GM19025 (cell line): ENCODE data around the gene RBM4.
"Not testable (repeated sequence)": the region's sequence is repeated elsewhere in the genome, so short reads cannot be mapped to it uniquely, and the experiment has no call there.

Experiments
- ATAC-seq: cut with Tn5 transposase; IDR thresholded peaks from one replicate; pipeline ENCODE4 v1.9.1; 2021; ENCODE audit warnings: mild to moderate bottlenecking, low read depth, moderate library complexity; ENCODE audit not compliant: unreplicated experiment

RBM4 gene

DNA sequence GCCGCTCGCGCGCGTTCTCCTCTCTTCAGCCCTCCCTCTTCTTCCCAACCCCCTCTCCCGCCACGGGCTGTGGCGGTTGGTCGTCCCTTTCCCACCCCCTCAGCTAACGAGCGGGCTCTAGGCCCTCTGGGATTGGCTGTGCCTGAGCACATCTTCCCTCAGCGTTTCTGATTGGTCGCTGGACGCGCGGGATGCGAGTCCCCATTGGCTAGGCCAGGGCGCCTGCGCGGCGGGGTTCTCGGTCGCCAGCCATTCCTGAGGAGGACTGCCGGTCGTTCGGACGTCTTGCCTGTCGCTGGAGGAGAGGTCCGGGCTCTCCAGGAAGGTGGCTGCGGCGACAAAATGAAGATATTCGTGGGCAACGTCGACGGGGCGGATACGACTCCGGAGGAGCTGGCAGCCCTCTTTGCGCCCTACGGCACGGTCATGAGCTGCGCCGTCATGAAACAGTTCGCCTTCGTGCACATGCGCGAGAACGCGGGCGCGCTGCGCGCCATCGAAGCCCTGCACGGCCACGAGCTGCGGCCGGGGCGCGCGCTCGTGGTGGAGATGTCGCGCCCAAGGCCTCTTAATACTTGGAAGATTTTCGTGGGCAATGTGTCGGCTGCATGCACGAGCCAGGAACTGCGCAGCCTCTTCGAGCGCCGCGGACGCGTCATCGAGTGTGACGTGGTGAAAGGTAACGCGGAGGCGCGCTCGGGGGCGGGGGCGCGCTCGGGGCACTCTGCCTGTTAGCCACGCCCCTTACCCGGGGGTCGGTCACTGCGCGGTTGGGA, 21.9 kb upstream of the RBM4 start, which contains the start of gene RBM14:
RBM14 (plus strand) TSS at position 252 of the 776 bp plus-strand sequence; CDS start at position 343, 91 bp downstream.
- peak; percentile 93 for ATAC-seq

GRCh38 chr11:66617155-66617834, 21.2 kb upstream of the RBM4 start:
- ATAC-seq, result no peak

DNA sequence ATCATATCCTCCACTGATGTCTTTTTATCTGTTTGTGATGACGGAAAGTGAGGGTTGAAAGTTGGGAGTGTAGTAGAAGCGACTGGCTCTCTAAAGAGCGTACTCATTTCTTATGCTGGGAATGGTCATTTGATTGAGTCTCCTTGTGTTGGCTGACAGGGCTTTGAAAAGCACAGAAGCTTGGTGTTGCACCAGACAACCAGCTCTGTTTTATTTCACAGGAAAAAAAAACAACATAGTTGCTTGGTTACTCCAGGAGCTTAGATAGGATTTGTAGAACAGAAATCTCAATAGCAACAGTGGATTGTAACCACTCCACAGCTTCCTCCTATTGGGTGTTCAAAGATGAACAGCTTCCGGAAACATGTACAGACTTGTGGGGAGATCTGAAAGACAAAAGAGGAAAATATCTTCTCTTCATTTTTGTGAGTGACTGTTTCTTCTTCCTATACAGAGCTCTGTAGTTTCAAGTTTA, 19.4 kb upstream of the RBM4 start:
- ATAC-seq, result no peak

GRCh38 chr11:66624450-66624849, 14.1 kb upstream of the RBM4 start:
- no peak for ATAC-seq

DNA sequence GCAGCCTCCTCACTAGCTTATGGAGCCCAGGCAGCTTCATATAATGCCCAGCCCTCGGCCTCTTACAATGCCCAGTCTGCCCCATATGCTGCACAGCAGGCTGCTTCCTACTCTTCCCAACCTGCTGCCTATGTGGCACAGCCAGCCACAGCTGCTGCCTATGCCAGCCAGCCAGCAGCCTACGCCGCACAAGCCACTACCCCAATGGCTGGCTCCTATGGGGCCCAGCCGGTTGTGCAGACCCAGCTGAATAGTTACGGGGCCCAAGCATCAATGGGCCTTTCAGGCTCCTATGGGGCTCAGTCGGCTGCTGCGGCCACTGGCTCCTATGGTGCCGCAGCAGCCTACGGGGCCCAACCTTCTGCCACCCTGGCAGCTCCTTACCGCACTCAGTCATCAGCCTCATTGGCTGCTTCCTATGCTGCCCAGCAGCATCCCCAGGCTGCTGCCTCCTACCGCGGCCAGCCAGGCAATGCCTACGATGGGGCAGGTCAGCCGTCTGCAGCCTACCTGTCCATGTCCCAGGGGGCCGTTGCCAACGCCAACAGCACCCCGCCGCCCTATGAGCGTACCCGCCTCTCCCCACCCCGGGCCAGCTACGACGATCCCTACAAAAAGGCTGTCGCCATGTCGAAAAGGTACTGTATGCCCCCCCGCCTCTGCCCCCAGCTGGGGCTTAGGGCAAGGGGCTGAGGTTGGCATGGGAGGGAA, 13.3 kb upstream of the RBM4 start:
- ATAC-seq, result no peak

GRCh38 chr11:66625752-66626149, 12.8 kb upstream of the RBM4 start:
- ATAC-seq, result no peak

GRCh38 chr11:66626382-66626781, 12.1 kb upstream of the RBM4 start:
- no peak for ATAC-seq

DNA sequence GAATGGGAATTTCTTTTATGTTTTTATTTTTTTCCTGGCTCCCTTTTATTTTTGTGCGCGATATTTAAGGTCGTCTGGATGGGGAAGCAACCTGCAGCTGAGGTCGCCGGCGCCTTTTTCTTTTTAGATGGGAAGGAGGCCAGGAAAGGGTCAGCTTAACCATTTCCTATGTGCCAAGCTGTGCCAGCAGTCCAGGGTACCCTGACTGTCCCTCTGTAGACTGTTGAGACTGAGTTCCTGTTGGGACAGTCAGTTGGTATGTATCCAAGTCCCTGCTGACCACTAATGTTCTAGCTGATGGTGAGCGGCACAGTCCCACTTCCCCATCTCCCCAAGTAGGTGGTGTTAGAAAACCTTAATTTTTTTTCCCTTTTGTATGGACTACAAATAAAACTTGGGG, 11.6 kb upstream of the RBM4 start:
- no peak for ATAC-seq

GRCh38 chr11:66628061-66628603, 10.4 kb upstream of the RBM4 start:
- no peak for ATAC-seq

GRCh38 chr11:66629356-66629755, 9.1 kb upstream of the RBM4 start:
- ATAC-seq, result no peak

GRCh38 chr11:66631883-66632282, 6.6 kb upstream of the RBM4 start:
- no peak for ATAC-seq

- no peak for ATAC-seq
Observed at GRCh38 chr11:66632952-66633351, 5.6 kb upstream of the RBM4 start.

DNA sequence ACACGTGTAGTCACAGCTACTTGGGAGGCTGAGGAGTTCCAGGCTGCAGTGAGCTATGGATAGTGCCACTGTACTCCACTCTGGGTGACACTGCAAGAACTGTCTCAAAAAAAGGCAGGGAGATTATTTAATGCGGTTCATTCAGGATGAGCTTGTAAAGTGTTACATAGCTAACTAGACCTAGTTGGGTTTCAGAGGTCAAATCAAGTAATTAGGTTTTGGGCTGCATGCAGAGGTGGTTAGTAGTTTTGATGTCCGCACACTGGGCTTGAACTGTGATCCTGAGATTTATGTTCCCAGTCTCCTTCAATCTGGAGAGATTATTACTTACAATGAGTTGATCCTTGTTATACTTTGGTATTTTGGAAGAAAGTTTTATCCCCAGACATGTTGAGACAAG, 2.1 kb upstream of the RBM4 start:
- no peak for ATAC-seq

- ATAC-seq, result no peak
Observed at GRCh38 chr11:66637557-66638176, 836 bp upstream of the RBM4 start.

GRCh38 chr11:66639066-66639813, 737 bp downstream of the RBM4 start:
- ATAC-seq, result no peak

GRCh38 chr11:66639814-66640340, 1.4 kb downstream of the RBM4 start:
- ATAC-seq, result not testable (repeated sequence)

- no peak for ATAC-seq
Observed at GRCh38 chr11:66641834-66642233, 3.3 kb downstream of the RBM4 start.

- no peak for ATAC-seq
Observed at GRCh38 chr11:66643745-66644437, 5.4 kb downstream of the RBM4 start.

- ATAC-seq, result no peak
Observed at GRCh38 chr11:66646828-66647227, 8.3 kb downstream of the RBM4 start.
